ENCODE results near the gene NHSL2. TPM values are rescaled to one million over a fixed set of nuclear protein-coding genes. Genes with fewer than 3 reads are reported as not detected.

The NHSL2 gene
- polyA plus RNA-seq, 3 donors = 16.6 to 39.8 (median 22.8) TPM

DNA sequence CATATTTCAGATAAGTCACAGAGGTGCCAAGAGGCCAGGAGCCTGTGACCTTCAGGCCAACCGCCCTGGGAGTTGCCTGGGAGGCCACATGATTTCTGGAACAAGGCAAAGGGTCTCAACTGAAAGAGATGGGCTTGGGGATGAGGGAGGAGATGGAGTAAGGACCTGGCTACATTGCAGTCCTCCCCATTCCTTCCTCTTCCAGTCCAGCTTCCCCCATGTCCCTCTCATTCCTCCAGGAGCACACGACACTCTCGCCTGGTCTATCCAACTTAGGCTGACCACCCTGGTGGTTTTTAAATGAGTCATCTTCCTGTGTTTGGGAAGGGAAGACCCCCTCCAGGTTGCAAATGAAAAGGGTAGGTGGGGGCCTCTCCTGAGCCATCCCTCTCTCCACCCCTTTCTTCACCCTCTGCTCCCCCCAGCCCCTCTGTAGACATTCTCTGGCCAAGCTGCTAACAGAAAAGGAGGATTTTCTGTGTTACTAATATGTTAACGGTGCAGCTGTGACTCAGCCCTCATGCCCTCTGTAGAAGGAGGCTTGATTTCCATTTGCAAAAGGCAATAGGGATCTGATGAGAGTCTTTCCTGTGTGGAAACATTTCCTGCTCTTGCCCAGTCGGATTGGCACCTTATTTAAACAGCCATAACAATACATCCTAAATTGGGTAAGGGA, 141.9 kb downstream of the NHSL2 start:
- no peak overlapping the region for H3K27ac ChIP-seq (ENCODE audit: low read depth in 1 of 2, low read length in 2 of 2)
- WGBS (ENCODE audit: insufficient coverage) = no CpG with 5 or more reads among the region's 5 CpGs
- no peak overlapping the region for H3K4me3 Mint-ChIP-seq
- H3K27me3 Mint-ChIP-seq (ENCODE audit: low read depth in 3 of 3) = peaks cover 0 to 22% (median 0%) of the 10 kb centered on the region in 3 donors
- no peak overlapping the region for H3K9ac ChIP-seq (ENCODE audit: insufficient read depth, low read length, poor library complexity, severe bottlenecking)
- no peak overlapping the region for H3K4me2 ChIP-seq (replicated peaks; ENCODE audit: extremely low read depth, low read length, poor library complexity, severe bottlenecking)
- peak in 1 of 3 donors; percentile 8 for DNase-seq
- no peak overlapping the region for H2AFZ ChIP-seq (ENCODE audit: insufficient read depth, low read depth, low read length, poor library complexity, severe bottlenecking)
- no peaks in the 10 kb centered on the region for H3K36me3 ChIP-seq (replicated peaks in 1 of 2; ENCODE audit: control insufficient read depth in 1 of 2, insufficient read depth in 2 of 2, low read length in 2 of 2)
- intact Hi-C loops (cut with micrococcal nuclease) = loop anchor here in 1 of 2 donors (10.0 kb wide), 1 partner anchor 72 kb away; no protein-coding TSS in a partner anchor
- peaks cover 0 to 2% (median 0%) of the 10 kb centered on the region in 7 donors for H3K9me3 Mint-ChIP-seq
- no peaks in the 10 kb centered on the region for H3K36me3 Mint-ChIP-seq
- TF ChIP-seq, protein P1, sequence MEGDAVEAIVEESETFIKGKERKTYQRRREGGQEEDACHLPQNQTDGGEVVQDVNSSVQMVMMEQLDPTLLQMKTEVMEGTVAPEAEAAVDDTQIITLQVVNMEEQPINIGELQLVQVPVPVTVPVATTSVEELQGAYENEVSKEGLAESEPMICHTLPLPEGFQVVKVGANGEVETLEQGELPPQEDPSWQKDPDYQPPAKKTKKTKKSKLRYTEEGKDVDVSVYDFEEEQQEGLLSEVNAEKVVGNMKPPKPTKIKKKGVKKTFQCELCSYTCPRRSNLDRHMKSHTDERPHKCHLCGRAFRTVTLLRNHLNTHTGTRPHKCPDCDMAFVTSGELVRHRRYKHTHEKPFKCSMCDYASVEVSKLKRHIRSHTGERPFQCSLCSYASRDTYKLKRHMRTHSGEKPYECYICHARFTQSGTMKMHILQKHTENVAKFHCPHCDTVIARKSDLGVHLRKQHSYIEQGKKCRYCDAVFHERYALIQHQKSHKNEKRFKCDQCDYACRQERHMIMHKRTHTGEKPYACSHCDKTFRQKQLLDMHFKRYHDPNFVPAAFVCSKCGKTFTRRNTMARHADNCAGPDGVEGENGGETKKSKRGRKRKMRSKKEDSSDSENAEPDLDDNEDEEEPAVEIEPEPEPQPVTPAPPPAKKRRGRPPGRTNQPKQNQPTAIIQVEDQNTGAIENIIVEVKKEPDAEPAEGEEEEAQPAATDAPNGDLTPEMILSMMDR (IDR thresholded peaks at IDR 0.05) = no peak
- H3K27ac Mint-ChIP-seq = no peak overlapping the region
- peaks cover 0 to 5% of the 10 kb centered on the region in 2 donors for H3K27me3 ChIP-seq (ENCODE audit: control insufficient read depth in 2 of 2, insufficient read depth in 2 of 2, low read length in 2 of 2)
- peaks cover 55 to 60% of the 10 kb centered on the region in 2 donors for H3K4me1 ChIP-seq (ENCODE audit: control insufficient read depth in 1 of 2, insufficient read depth in 2 of 2, low read length in 2 of 2)
- no peak overlapping the region for H3K4me3 ChIP-seq (replicated peaks in 1 of 3; ENCODE audit: low read depth in 2 of 3, low read length in 3 of 3)
- H4K20me1 ChIP-seq (ENCODE audit: insufficient read depth, low read length) = no peaks in the 10 kb centered on the region
- H3K4me1 Mint-ChIP-seq = peaks cover 57% of the 10 kb centered on the region
- H3K79me2 ChIP-seq (ENCODE audit: insufficient read depth, low read length) = no peaks in the 10 kb centered on the region
- H3K9me3 ChIP-seq (replicated peaks in 1 of 2; ENCODE audit: control insufficient read depth in 1 of 2, insufficient read depth in 1 of 2, low read length in 2 of 2) = no peaks in the 10 kb centered on the region

DNA sequence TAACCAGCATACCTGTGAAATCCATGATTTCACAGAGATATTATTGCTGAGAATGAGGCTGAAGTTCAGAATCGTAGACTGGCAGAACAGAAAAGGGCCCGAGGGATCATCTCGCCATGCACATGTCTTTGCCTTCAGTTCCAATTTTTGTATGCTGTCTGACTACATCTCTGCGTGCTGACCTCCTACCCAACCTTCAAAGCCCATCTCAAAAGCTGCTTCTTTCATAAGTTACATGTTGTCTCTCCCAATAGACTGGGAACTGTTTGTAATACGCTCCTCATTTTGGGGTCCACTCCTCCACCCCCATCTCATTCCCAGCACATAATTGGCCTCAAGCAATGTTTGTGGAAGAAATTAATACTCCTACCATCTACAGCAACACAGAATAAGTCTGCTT, 142.9 kb downstream of the NHSL2 start:
- WGBS (ENCODE audit: insufficient coverage) = 100% methylated on average over 2 of the region's 5 CpGs

More for the DNA sequence above, 142.9 kb downstream of the NHSL2 start:
- H2AFZ ChIP-seq (ENCODE audit: insufficient read depth, low read depth, low read length, poor library complexity, severe bottlenecking) = no peak overlapping the region
- Mint-ChIP-seq H3K4me3 (no peak overlapping the region), H3K4me1 (peaks cover 63% of the 10 kb centered on the region), H3K27me3 (ENCODE audit: low read depth in 3 of 3) (peaks cover 0 to 22% (median 0%) of the 10 kb centered on the region in 3 donors), H3K27ac (no peak overlapping the region), H3K36me3 (no peaks in the 10 kb centered on the region), H3K9me3 (peaks cover 0 to 2% (median 0%) of the 10 kb centered on the region in 7 donors)
- H3K27me3 ChIP-seq (ENCODE audit: control insufficient read depth in 2 of 2, insufficient read depth in 2 of 2, low read length in 2 of 2) = peaks cover 0 to 5% of the 10 kb centered on the region in 2 donors
- no peak for DNase-seq
- intact Hi-C loops (cut with micrococcal nuclease) = loop anchor here in 1 of 2 donors (10.0 kb wide), 1 partner anchor 71 kb away; no protein-coding TSS in a partner anchor
- no peak overlapping the region for H3K27ac ChIP-seq (ENCODE audit: low read depth in 1 of 2, low read length in 2 of 2)
- no peaks in the 10 kb centered on the region for H4K20me1 ChIP-seq (ENCODE audit: insufficient read depth, low read length)
- H3K9me3 ChIP-seq (replicated peaks in 1 of 2; ENCODE audit: control insufficient read depth in 1 of 2, insufficient read depth in 1 of 2, low read length in 2 of 2) = no peaks in the 10 kb centered on the region
- H3K79me2 ChIP-seq (ENCODE audit: insufficient read depth, low read length) = no peaks in the 10 kb centered on the region
- no peak overlapping the region for H3K4me3 ChIP-seq (replicated peaks in 1 of 3; ENCODE audit: low read depth in 2 of 3, low read length in 3 of 3)
- TF ChIP-seq, protein P1 (IDR thresholded peaks at IDR 0.05) = no peak
- no peak overlapping the region for H3K9ac ChIP-seq (ENCODE audit: insufficient read depth, low read length, poor library complexity, severe bottlenecking)
- no peaks in the 10 kb centered on the region for H3K36me3 ChIP-seq (replicated peaks in 1 of 2; ENCODE audit: control insufficient read depth in 1 of 2, insufficient read depth in 2 of 2, low read length in 2 of 2)
- H3K4me2 ChIP-seq (replicated peaks; ENCODE audit: extremely low read depth, low read length, poor library complexity, severe bottlenecking) = no peak overlapping the region
- peaks cover 60 to 67% of the 10 kb centered on the region in 2 donors for H3K4me1 ChIP-seq (ENCODE audit: control insufficient read depth in 1 of 2, insufficient read depth in 2 of 2, low read length in 2 of 2)
